HG03097 (cell line): ENCODE measurements around the gene AMMECR1L.
"Not testable (repeated sequence)": the region's sequence is repeated elsewhere in the genome, so short reads cannot be mapped to it uniquely, and the experiment has no call there.

Experiments
- ATAC-seq: cut with Tn5 transposase; IDR thresholded peaks from one replicate; pipeline ENCODE4 v1.9.1; 2021; ENCODE audit not compliant: unreplicated experiment, low FRiP score

The AMMECR1L gene

GRCh38 chr2:127885780-127886592 is at the start of gene AMMECR1L:
AMMECR1L (minus strand) TSS chr2:127885956; CDS start chr2:127874234, 11,722 bp downstream.
- ATAC-seq = peak; percentile 86

- no peak for ATAC-seq
Measured at GRCh38 chr2:127935337-127935736, 49.6 kb upstream of the AMMECR1L start.

DNA sequence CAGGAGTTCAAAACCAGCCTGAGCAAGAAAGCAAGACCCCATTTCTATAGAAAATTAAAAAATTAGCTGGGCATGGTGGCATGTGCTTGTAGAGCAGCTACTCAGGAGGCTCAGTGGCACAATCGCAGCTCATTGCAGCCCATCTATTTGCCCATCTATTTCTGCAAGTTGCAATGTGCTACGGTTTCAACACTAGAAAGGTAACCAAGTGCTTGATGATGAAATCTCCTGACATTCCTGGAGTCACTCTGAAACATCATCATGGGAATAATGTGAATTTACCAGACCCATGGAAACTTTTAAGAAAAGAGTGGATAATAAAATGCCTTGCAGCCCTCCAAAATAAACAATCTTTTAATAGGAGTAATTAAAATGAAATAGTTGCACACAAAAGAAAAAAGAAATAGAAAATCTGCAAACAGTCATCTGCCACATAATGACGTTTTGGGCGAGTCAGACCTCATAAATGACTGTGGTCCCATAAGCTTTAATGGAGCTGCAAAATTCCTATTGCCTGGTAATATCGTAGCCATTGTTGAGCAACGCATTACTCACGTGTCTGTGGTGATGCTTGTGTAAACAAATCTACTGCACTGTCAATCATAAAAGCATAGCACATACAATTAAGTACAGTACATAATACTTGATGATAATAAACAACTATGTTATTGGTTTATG is 46.6 kb upstream of the AMMECR1L start:
- ATAC-seq = no peak

GRCh38 chr2:127929449-127929848 is 43.7 kb upstream of the AMMECR1L start:
- ATAC-seq = no peak

- ATAC-seq = no peak
Measured at GRCh38 chr2:127927384-127927783, 41.6 kb upstream of the AMMECR1L start.

GRCh38 chr2:127917916-127918315 is 32.2 kb upstream of the AMMECR1L start:
- ATAC-seq = no peak

GRCh38 chr2:127913808-127914457 is 28.2 kb upstream of the AMMECR1L start:
- no peak for ATAC-seq

DNA sequence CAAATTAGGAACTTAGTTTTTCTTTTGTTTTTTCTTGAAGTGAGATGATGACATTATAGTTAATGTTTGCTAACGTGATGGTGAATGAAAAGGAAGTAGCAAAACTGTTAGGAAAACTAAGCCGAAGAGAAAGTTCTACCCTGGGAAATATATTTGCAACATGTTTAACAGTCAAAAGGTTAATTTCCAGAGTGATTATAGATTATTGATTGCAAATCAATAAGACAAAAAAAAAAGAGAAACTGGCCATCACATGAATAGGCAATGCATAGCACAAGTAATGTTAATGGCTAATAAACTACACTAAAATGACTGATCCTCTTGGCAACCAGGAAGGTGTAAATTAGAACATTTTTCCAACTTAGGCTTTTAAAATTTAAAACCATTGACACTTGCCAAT is 26.0 kb upstream of the AMMECR1L start:
- ATAC-seq = no peak

DNA sequence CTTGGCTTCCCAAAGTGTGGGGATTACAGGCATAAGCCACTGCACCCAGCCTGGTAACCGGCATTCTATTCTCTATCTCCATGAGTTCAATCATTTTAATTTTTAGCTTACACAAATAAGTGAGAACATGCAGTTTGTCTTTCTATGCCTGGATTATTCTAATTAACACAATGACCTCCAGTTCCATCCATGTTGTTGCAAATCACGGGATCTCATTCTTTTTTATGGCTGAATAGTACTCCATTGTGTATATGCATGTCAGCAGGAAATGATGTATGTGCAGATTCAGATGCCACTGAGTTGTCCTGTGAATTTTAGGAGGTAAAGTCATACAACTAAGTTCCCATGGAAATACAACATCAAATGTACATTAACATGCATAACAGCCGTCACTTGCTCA is 24.7 kb upstream of the AMMECR1L start:
- no peak for ATAC-seq

GRCh38 chr2:127909019-127909418 is 23.3 kb upstream of the AMMECR1L start:
- ATAC-seq = no peak

GRCh38 chr2:127907733-127908400 is 22.1 kb upstream of the AMMECR1L start:
- not testable (repeated sequence) for ATAC-seq

- no peak for ATAC-seq
Measured at GRCh38 chr2:127906206-127906926, 20.6 kb upstream of the AMMECR1L start.

- ATAC-seq = no peak
Measured at GRCh38 chr2:127901339-127902056, 15.7 kb upstream of the AMMECR1L start.

DNA sequence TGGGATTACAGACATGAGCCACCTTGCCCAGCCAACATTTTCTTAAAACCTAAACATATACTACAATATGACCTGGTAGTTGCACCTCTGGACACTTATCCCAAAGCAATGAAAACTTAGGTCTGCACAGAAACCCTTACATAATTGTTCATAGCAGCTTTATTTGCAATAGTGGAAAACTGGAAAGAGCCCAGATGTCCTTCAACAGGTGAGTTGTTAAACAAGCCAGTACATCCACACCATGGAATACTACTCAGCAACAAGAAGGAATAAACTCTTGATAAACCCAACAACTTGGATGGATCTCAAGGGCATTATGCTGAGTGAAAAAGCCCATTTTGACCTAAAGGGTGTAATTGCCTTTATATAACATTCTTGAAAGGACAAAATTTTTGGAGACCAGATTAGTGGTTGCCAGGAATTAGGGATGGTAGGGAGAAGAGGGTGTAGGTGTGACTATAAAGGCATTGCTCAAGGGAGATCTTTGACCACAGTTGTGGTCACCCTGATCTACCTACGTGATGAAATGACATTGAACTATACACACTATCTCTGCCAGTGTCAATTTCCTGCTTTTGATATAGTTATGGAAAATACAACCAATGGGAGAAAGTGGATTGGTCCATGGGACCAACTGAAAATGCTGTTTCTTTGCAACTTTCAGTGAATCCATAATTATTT is 11.9 kb upstream of the AMMECR1L start:
- no peak for ATAC-seq

- no peak for ATAC-seq
Measured at GRCh38 chr2:127893494-127893893, 7.7 kb upstream of the AMMECR1L start.

- no peak for ATAC-seq
Measured at GRCh38 chr2:127893033-127893432, 7.3 kb upstream of the AMMECR1L start.

- no peak for ATAC-seq
Measured at GRCh38 chr2:127891811-127892210, 6.1 kb upstream of the AMMECR1L start.

DNA sequence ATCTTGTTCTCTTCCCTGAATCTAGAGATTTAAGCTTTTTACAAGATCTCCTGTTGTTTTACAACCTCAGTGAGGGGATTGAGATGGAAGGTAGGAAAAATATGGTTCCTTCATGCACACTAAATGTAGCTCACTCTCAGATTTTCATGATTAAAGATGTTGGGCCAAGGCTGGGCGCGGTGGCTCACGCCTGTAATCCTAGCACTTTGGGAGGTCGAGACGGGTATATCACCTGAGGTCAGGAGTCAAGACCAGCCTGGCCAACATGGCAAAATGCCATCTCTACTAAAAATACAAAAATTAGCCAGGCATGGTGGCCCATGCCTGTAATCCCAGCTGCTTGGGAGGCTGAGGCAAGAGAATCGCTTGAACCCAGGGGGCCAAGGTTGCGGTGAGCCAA is 5.0 kb upstream of the AMMECR1L start:
- not testable (repeated sequence) for ATAC-seq

- ATAC-seq = no peak
Measured at GRCh38 chr2:127888772-127889171, 3.0 kb upstream of the AMMECR1L start.
